C1 segment of cervical spinal cord (tissue), 14 donors: ENCODE measurements around the gene BOD1L1.

ENCODE experiments used
- DNase-seq, 14 donors: peaks; one replicate each; lab custom pipeline; 2025; lab: John Stamatoyannopoulos, UW

Gene BOD1L1

DNA sequence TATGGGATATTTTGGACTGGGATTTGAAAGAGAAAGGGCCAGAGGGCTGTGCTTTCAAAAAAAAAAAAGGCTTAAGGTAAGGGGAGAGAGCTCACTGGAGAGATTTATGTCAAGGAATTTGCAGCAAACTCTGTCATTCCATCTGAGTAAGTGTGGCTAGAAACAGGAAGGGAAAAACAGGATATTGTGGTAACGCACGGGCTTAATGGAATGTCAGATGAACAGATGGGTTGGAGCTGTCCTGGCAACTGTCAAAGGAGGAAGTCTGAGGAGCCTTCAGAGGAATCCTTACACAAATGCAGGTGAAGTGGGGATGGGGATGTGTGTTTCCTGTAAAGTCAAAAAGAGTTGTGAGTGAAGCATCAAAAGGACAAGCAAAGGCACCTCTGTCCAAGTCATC is 68.1 kb downstream of the BOD1L1 start:
- no peak for DNase-seq

DNA sequence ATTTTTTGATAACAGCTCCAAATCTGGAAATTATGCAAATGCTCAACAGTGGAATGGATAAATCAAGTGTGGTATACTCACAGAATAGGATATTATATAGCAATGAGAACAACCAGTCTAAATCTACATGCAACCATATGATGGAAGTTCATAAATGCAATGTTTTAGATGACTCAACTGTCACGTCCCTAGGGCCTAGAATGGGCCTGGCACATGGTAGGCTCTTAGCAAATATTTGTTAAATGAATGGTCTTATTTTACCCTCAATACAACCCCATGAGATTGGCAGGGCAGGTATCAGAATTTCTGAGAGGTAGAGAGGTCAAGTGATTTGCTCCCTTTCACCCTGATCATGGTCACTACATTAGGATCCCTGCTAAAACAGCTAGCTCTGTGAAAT is 68.6 kb downstream of the BOD1L1 start:
- DNase-seq: no peak

DNA sequence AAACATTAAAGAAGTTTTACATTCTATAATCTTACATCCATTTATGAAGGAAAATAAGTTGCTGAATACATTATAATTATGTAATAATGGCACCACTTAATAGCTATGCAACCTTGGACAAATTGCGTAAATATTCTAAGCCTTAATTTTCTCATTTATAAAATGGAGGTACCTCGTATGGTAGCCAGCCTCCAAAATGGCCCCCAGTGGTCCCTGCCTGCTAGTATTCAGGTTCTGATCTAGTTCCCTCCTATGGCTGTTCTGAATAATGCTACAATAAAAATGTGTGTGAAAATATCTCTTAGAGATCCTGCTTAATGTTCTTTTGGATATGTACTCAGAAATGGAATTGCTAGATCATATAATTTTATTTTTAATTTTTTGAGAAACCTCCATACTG is 72.2 kb downstream of the BOD1L1 start:
- DNase-seq: no peak

DNA sequence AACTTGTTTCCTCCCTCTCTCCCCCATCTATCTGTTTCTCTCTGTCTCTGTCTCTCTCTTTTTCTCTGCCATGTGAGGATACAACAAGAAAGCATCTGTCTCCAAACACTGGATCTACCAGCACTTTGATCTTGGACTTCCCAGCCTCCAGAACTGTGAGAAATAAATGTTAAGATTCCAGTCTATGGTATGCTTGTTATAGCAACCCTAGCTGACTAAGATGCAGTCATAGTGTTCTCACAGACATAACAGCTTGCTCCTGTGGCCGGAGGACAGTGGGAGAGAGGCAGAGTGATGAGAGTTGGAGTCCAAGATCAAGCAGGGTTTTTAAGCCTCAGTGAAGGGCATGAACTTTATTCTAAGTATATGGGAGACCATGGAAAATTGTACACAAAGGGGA is 74.4 kb downstream of the BOD1L1 start:
- DNase-seq: no peak

DNA sequence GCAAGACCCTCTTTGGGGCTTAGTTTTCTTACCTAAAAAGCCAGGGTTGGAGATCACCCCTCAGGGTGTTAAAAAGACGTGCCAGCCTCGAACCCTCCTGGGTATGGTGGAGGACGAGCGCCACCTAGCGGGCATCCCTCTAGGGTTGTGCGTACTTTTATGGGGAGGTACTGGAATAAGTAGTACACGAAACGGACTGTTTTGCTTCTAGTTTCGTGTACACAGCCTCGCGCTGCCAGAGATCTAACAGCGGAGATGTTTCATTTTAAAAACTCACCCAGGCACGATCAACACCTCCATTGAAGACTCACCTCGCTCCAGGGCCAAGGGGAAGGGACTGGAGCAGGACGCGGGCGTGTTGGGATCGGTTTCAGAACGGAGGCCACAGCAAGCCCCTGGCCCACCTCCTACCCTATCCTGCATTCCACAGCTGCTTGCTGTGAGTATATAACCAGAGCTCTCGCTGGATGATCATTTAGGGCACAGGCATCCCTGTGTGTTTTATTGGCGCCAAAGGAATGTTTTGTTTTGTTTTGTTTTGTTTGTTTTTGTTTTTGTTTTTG is 78.5 kb downstream of the BOD1L1 start:
- peak in 11 of 14 donors; percentile 2 to 72 (median 38) for DNase-seq

DNA sequence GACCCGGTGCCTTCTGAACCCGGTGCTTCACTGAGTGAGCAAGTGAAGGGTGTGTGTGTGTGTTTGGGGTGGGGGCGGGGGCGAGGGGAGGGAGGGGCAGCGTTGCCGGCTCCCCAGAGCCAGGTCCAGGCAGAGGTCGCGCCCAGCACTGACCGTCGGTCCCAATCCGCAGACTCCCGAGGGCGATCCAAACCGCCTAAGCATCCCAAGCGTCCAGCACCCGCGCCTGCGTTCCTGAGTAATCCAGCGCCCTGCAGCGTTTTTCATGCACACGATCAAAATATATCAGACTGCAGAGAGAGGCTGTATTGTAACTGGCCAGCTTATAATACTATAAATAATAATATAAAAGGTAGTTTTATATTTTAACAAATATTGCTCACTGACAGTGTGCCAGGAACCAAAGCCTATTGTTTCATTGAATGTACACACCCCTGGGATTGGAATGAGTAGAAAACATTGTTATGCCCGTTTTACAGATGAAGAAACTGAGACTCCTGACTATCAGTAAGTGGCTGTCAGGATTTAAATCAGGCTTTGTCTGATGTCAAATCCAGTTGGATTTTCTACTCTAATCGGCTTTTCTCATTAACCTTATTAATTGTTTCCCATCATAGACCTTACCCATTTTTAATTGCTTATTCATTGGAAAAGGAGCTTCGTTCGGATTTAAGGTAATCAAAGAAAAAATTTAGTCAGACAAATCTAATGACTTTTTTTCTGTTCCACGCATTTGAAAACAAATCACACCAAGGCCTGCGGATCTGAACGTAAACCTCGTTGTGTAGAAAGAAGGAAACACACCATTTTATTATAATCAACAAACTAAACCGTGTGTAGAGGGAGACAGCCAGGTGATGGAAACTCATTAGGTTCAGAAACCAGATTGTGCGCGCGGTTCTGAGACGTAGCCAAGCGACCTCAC is 79.2 kb downstream of the BOD1L1 start:
- DNase-seq: no peak

DNA sequence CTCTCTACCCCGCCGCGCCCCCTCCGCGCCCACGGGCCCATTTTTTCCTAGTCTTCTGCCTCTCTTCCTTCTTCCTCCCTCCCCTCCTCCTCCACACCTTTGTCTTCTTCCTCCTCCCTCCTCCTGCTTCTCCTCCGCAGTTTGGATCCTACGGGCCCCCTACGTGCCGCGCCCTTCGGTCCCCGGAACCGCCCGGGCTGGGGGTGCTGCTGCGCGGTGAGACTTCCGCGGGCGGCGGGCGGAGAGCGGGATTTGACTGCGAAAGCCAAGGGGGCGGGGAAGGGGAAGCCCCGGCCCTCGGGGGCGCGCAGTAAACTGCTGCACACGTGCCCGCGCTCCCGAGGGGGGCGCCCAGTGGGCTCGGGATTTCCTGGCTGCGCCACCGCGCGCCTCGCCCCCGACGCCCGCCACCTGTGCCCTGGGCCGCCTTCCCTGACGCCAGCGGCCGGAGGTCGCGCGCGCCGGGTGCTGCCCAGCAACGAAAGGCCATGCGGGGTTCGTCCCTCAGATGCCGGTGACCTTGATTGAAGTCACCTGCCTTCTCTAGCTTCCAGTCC is 80.0 kb downstream of the BOD1L1 start:
- no peak for DNase-seq

DNA sequence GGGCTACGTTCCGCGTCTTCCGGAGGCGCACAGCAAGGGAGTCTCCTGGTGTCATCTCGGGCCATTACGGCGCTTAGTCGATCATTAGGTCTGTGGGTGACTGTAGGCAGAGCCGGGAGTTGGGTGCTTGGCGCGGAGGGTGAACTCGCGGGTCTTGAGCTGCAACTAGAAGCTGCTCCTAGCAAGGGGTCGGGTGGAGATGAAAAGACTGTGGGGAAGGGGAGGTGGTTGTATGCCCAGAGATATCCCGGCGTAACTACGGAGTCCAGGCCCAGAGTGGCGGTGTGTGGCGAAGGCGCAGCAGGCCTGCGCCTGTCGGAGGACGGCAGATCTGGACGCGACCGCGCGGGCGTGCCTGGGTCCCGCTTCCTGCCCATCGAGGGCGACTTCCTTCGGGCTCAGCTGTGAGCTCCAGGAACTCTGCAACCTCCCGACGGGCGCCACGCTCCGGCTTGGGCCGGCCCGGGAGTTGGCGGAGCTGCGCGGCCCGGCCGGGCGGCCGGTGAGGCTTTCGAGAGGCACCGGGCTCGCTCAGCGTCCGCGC is 80.5 kb downstream of the BOD1L1 start:
- no peak for DNase-seq

DNA sequence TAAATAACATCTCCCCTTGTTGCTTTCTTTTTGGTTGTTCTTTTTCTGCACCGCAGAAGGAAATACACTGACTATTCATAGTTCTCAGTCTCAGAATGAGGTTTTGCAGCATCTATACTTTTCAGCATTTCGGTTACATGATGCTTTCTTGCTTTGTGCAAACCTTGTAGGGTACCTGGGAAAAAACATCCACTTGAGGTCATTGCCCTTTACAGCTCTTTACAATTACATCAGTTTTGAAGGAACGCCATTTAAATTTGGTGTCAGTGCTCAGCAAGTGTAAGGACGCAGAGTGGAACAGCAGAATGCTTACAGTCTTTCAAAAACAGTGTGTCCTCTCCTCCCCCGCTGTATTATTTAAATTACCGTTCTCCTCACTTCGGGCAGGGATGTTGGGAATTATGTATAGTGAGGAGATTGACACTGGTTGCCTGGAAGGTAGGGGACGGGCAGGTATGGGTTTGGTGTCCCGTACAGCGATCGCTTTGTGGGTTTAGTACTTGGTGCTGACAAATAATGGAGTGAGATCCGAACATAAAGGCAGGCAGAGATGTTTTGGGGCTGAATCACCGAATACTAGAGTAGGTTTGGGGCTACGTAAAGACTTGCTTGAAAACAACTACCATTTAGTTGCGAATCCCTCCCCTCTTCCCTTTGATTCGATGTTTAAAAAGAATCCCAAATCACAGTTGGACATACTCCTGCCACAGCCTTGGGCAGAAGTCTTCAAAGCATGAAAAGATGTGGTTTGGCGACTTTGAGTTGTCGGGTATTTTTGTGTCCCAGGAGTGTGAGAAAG is 81.2 kb downstream of the BOD1L1 start:
- DNase-seq: no peak

DNA sequence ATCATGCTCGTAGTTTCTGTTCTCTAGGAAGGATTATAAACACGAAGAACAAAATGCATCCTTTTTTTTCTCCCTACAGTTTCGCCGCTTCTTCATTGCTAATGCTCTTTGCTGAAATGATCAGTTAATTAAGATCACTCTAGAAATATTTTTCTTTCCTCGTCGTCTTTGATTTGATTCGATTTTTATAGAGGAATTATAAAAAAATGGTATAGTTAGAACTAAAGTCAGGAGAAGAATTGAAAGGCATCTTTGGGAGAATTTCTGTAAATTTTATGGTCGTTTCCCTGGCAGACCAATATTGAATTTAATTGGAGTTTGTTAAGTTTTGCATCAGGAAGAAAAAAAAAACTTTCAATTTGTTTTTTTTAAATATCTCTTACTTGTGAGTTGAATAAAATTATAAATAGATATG is 82.1 kb downstream of the BOD1L1 start:
- no peak for DNase-seq

DNA sequence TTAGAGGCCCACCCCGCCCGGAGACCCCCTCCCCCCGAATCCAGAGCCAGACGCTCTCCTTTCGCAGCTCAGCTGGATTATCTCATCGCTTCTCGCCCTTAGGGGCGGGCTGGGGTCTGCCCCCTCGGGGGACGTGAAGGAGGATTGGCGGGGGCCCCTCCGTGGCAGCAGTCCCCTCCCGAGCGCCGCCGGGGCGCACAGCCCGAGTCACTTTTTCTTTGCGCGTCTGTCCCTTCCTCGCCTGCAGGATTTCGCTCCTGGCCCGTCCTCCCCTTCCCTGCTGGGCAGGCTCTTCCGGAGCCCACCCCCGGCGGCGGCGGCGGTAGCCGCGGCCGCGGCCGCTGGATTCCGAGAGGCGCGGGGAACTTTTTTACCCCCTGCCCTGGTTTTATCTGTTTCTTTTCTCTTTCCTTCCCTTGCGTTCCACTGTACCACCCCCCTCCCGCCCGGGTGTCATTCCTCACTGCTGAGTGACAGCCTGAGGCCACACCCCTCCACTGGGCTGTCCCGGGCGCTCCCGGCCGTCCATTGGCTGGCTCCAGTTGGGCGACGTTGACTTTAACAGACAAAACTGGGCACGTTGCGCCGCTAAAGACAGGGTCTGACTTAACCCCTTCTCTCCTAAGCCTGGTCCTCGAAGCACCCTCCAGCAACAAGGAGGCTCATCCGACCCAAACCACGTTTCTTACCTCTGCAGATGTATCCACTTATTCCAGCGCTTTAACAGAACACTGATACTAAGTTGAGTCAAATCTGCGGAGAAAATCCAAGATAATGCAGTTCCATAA is 82.7 kb downstream of the BOD1L1 start:
- peak in 7 of 14 donors; percentile 4 to 36 (median 14) for DNase-seq

DNA sequence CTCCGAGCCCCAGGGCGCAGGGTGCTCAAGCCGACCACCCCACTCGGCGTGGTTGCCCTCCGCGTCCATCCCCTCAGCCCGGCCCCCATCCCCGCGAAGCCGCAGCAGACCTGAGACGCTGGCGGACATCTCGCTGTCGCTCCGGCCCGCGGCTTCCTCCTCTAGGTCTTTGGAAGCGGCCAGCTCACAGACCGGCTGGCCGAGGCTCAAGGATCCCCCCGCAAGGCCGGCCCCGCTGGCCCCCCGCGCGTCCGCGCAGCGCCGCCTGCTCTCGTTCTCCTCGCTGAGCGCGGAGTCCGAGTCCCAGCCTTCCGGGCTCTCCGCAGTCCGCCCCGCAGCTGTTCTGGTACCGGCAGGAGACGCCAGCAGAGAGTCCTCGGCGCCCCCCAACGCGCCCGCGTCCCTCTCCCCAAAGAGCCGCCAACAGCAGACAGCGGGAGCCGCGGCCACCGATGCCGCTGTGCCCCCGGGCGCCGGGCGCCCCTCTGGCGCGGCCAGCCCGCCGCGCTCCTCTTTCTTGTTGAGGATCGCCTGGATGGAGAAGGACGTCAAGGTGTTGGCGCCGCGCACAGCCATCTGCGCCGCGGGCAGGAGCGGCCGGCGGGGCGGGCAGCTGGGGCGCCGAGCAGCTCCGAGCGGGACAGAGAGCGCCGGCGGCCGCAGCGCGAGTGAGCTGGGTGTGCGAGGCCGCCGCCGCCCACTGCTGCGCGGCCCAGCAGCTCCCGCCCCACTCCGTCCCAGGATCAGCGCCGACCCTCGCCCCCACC is 83.5 kb downstream of the BOD1L1 start, which contains the start of gene NKX3-2:
Gene NKX3-2 (minus strand): TSS at position 670 of the 767 bp plus-strand sequence. CDS start 94 bp downstream, at position 576.
- no peak for DNase-seq

DNA sequence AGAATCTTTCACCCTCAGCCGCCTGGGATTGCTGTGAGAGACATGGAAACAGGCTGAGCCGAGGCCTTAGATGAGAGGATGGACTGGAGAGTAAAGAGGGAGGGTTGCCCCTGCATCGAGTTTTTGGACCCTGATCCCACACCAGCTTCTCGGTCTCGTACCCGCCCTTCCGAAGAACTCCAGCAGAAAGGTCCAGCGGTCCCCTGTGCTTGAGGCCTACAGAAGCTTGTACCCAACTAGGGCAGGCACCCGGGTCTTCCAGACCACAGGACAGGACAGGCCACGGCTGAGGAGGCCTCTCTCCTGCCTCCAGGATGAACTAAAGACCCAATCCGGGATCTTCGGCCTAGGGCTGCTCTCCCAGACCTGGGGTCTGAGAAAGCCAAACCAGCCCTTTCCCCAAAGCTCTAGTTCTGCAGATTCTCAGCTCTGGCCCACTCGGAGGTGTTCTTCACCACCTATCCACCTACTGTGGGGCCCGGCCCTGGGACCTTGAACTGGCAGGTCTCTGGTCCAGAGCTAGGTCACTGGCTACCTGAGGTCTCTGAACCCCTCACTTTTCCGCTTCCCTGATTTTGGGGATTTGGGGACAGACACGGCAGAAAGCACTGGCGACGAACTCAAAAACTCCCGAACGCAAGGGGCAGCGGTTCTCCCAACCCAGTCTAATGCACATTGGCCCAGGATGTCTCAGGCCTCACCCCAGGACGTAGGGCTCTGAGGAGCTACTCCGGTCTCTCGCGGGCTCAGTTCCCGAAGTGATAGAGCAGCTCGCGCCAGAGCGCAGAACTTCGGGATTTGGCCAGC is 84.3 kb downstream of the BOD1L1 start:
- DNase-seq: no peak

DNA sequence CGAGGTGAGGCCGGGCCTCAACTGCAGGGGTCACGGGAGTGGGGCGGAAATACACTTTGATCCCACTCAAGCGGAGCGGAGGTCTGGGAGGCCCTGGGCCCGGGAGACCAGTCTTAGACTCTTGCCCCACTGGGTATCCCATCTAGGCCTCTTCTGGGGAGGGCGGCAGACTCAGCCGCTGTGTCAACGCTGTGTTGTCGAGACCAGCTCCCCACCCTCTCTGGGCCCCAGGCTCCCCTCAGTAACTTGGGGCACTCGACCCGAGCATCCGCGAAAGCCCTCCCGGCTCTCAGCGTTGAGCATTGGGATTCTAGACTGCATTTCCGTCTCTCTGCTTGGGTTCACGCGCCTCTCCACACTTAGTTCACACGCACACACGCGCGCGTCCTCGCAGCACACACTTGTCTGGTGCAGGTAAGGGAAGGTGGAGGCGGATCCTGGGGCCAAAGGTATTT is 84.9 kb downstream of the BOD1L1 start:
- DNase-seq: no peak

DNA sequence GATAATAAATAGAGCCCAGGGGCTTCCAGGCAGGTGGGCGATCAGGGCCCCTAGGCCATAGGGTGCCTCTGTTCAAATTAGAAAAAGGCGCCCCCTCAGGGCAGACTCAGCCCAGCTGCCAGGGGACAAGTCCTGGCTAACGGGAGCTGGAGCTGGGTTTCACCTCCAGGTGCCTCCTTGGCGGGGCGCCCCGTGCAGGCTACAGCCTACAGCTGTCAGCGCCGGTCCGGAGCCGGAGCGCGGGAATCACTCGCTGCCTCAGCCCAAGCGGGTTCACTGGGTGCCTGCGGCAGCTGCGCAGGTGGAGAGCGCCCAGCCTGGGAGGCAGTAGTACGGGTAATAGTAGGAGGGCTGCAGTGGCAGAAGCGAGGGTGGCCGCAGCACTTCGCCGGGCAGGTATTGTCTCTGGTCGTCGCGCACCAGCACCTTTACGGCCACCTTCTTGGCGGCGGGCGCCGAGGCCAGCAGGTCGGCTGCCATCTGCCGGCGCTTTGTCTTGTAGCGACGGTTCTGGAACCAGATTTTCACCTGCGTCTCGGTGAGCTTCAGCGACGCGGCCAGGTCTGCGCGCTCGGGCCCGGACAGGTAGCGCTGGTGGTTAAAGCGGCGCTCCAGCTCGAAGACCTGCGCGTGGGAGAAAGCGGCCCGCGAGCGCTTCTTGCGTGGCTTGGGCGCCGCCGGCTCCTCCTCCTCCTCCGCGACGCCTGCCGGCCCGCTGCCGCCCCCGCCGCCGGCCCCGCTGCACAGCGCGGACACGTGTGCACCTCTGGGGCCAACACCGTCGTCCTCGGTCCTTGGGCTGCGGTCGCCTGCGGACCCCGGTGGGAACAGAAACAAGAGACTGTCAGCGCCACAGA is 85.6 kb downstream of the BOD1L1 start:
- DNase-seq: no peak

DNA sequence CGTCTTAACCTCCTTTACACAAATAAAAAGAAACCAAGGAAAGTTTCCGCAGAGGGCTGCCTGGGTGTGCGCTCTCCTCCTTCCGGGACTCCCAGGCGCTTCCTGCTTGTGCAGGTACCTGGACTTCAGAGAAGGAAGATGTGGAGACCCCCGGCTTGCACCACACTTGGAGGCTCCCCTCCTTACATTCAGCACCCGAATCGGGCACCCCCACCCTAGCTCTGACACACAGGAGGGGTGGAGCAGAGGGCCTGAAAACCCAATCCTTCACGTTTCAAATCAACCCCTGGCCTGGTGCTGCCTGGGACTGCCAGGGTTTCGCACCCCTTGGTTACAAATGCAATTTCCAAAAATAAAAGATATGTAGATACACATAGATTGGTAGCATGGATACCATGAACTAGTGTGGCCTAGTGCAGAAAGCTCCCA is 86.3 kb downstream of the BOD1L1 start:
- DNase-seq: no peak

DNA sequence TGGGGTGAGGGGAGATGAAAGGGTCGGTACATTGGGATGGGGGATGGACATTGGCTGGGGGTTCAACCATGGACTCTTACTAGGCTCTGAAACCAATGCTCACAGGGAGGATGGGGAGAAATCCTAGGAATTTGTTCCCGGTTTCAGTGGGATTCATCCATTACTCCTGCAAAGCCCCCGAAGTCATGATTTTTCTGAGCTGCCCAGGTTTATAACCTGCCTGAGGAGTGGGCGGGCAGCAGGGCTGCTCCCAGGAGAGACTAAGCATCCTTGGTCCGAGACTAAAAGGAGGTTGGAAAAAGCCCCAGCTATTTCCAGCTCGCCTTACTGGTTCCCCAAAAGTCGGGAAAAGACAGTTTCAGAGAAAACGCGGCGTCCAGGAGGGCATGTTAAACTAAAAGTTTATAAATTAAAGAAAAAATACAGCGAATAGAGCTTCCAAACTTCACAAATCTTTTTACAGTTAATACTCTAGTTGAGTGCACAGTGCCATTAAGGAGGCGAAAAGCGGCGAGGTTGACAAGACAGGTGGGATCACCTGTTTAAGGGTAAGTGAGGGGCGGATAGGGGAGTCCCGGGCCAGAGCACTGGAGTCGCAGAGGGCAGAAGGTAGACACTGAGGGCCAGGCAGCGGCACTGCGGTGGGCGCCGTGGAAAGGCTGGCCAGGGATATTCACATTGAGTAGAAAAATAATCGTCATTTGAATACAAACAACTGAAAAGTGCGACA is 86.9 kb downstream of the BOD1L1 start:
- DNase-seq: no peak
